Measurements from ENCODE around the gene SRPK3. TPM values are rescaled to one million over a fixed set of nuclear protein-coding genes. Genes with fewer than 3 reads are reported as not detected.

The SRPK3 gene
- total and polyA plus RNA-seq, 2 donors (not counting 1 experiment from before 2014, with no cell fraction given) = not detected

DNA sequence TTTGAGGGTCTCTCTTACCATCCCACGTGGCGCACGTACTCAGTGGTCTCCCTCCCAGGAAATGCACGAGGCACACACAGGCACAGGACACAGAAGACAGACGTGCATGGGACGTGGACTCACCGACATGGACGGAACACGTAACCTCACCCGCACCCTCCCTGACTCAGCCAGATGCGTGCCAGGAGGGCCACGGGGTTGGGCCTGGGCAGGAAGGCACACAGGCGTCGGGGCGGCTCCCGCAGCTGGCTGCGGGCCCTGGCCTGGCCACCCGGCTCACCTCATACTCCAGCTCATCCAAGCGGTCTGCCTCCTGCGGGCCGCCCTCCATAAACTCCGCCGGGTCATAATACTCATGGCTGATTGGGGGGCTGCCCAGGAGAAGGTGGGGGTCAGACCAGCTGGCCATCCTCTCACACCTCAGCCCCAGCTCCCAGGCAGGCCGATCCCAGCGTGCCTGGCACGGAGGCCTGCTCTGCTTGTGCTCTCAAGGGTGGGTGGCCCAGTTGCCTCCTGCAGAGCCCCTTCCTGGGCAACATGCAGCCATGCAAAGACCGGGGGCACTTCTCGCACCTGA is 26.2 kb downstream of the SRPK3 start:
- no peak for ATAC-seq (ENCODE audit: low read depth)

DNA sequence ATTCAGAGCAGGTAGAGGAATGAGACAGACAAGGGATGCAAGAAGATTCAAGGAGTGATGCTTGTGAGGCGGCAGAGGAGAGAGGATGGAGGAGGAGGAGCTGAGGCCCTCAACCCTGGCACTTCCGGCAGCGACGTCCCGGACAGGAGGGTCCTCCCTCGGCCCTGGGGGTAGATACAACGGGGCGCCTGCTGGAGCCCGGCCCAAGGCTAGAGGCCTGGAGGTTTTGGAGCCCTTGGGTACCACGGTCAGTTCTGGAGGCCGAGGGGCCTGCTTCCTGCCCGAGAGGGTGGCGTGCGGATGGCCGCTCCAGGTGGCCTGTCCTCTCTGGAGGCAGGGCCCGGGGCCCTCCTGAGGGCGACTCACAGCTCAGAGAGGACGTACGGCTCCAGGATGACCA is 27.1 kb downstream of the SRPK3 start:
- ATAC-seq (ENCODE audit: low read depth) = no peak
- Histone ChIP-seq H3K27ac (ENCODE audit: low read length in 2 of 2) (no peak overlapping the region), H2AFZ (ENCODE audit: insufficient read depth, low read depth, low read length, poor library complexity, severe bottlenecking) (no peak overlapping the region), H3K4me3 (ENCODE audit: control extremely low read depth in 1 of 5, extremely low read depth in 1 of 5, insufficient read depth in 1 of 5, low read depth in 2 of 5, low read length in 4 of 5) (no peak overlapping the region), H3K36me3 (replicated peaks in 1 of 2; ENCODE audit: control extremely low read depth in 1 of 2, control insufficient read depth in 1 of 2, extremely low read depth in 1 of 2, insufficient read depth in 2 of 2, low read length in 1 of 2) (no peaks in the 10 kb centered on the region), H3K4me1 (ENCODE audit: control insufficient read depth in 2 of 2, insufficient read depth in 2 of 2, low read length in 2 of 2) (no peaks in the 10 kb centered on the region), H4K20me1 (ENCODE audit: control insufficient read depth, insufficient read depth, low read length, poor library complexity, severe bottlenecking) (no peaks in the 10 kb centered on the region), H3K27me3 (replicated peaks in 1 of 4; ENCODE audit: control extremely low read depth in 1 of 4, control insufficient read depth in 3 of 4, insufficient read depth in 4 of 4, low read length in 3 of 4) (no peaks in the 10 kb centered on the region), H3K4me2 (replicated peaks; ENCODE audit: low read depth, low read length, poor library complexity, severe bottlenecking) (no peak overlapping the region), H3K9ac (ENCODE audit: low read length) (no peak overlapping the region), H3K79me2 (ENCODE audit: control insufficient read depth, insufficient read depth, low read length) (no peaks in the 10 kb centered on the region), H3K9me3 (ENCODE audit: control extremely low read depth in 1 of 3, control insufficient read depth in 2 of 3, insufficient read depth in 1 of 3, low read length in 2 of 3) (no peaks in the 10 kb centered on the region)
- 91% methylated on average over 12 of the region's 19 CpGs for WGBS (ENCODE audit: insufficient coverage)
- Mint-ChIP-seq H3K27ac (no peak overlapping the region), H3K27me3 (peaks cover 7% of the 10 kb centered on the region), H3K4me3 (no peak overlapping the region), H3K4me1 (no peaks in the 10 kb centered on the region), H3K9me3 (ENCODE audit: insufficient read depth) (no peaks in the 10 kb centered on the region)
- ChIA-PET POLR2A (no interaction called here), CTCF (no interaction called here)
- intact Hi-C loops (cut with micrococcal nuclease) = no loop called here
- no peak for DNase-seq
- TF ChIP-seq EZH2 (IDR thresholded peaks at IDR 0.05; ENCODE audit: borderline replicate concordance, insufficient read depth, low read depth, low read length, poor library complexity, severe bottlenecking) = no peak
- TF ChIP-seq, protein P1, sequence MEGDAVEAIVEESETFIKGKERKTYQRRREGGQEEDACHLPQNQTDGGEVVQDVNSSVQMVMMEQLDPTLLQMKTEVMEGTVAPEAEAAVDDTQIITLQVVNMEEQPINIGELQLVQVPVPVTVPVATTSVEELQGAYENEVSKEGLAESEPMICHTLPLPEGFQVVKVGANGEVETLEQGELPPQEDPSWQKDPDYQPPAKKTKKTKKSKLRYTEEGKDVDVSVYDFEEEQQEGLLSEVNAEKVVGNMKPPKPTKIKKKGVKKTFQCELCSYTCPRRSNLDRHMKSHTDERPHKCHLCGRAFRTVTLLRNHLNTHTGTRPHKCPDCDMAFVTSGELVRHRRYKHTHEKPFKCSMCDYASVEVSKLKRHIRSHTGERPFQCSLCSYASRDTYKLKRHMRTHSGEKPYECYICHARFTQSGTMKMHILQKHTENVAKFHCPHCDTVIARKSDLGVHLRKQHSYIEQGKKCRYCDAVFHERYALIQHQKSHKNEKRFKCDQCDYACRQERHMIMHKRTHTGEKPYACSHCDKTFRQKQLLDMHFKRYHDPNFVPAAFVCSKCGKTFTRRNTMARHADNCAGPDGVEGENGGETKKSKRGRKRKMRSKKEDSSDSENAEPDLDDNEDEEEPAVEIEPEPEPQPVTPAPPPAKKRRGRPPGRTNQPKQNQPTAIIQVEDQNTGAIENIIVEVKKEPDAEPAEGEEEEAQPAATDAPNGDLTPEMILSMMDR (IDR thresholded peaks at IDR 0.05) = no peak

More for the DNA sequence above, 26.2 kb downstream of the SRPK3 start:
- Histone ChIP-seq H3K9me3 (ENCODE audit: control extremely low read depth in 1 of 3, control insufficient read depth in 2 of 3, insufficient read depth in 1 of 3, low read length in 2 of 3) (no peaks in the 10 kb centered on the region), H4K20me1 (ENCODE audit: control insufficient read depth, insufficient read depth, low read length, poor library complexity, severe bottlenecking) (no peaks in the 10 kb centered on the region), H3K4me3 (ENCODE audit: control extremely low read depth in 1 of 5, extremely low read depth in 1 of 5, insufficient read depth in 1 of 5, low read depth in 2 of 5, low read length in 4 of 5) (no peak overlapping the region), H3K4me2 (replicated peaks; ENCODE audit: low read depth, low read length, poor library complexity, severe bottlenecking) (no peak overlapping the region), H3K79me2 (ENCODE audit: control insufficient read depth, insufficient read depth, low read length) (no peaks in the 10 kb centered on the region), H2AFZ (ENCODE audit: insufficient read depth, low read depth, low read length, poor library complexity, severe bottlenecking) (no peak overlapping the region), H3K36me3 (replicated peaks in 1 of 2; ENCODE audit: control extremely low read depth in 1 of 2, control insufficient read depth in 1 of 2, extremely low read depth in 1 of 2, insufficient read depth in 2 of 2, low read length in 1 of 2) (no peaks in the 10 kb centered on the region), H3K27me3 (replicated peaks in 1 of 4; ENCODE audit: control extremely low read depth in 1 of 4, control insufficient read depth in 3 of 4, insufficient read depth in 4 of 4, low read length in 3 of 4) (no peaks in the 10 kb centered on the region), H3K9ac (ENCODE audit: low read length) (no peak overlapping the region), H3K4me1 (ENCODE audit: control insufficient read depth in 2 of 2, insufficient read depth in 2 of 2, low read length in 2 of 2) (no peaks in the 10 kb centered on the region), H3K27ac (ENCODE audit: low read length in 2 of 2) (no peak overlapping the region)
- no peaks in the 10 kb centered on the region for H3K4me1 Mint-ChIP-seq
- H3K27ac Mint-ChIP-seq = no peak overlapping the region
- WGBS (ENCODE audit: insufficient coverage) = 93% methylated on average over 12 of the region's 28 CpGs
- DNase-seq = no peak
- no peaks in the 10 kb centered on the region for H3K9me3 Mint-ChIP-seq (ENCODE audit: insufficient read depth)
- intact Hi-C loops (cut with micrococcal nuclease) = no loop called here
- no peak overlapping the region for H3K4me3 Mint-ChIP-seq
- POLR2A ChIA-PET = no interaction called here
- H3K27me3 Mint-ChIP-seq = peaks cover 5% of the 10 kb centered on the region
- CTCF ChIA-PET = no interaction called here
- TF ChIP-seq, protein P1 (IDR thresholded peaks at IDR 0.05) = no peak
- TF ChIP-seq EZH2 (IDR thresholded peaks at IDR 0.05; ENCODE audit: borderline replicate concordance, insufficient read depth, low read depth, low read length, poor library complexity, severe bottlenecking) = no peak

Data from B cell (primary cell).